ENCODE data around the gene CLTB.
"Not testable (repeated sequence)": the region's sequence is repeated elsewhere in the genome, so short reads cannot be mapped to it uniquely, and the experiment has no call there.

Gene CLTB, protein sequence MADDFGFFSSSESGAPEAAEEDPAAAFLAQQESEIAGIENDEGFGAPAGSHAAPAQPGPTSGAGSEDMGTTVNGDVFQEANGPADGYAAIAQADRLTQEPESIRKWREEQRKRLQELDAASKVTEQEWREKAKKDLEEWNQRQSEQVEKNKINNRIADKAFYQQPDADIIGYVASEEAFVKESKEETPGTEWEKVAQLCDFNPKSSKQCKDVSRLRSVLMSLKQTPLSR

DNA sequence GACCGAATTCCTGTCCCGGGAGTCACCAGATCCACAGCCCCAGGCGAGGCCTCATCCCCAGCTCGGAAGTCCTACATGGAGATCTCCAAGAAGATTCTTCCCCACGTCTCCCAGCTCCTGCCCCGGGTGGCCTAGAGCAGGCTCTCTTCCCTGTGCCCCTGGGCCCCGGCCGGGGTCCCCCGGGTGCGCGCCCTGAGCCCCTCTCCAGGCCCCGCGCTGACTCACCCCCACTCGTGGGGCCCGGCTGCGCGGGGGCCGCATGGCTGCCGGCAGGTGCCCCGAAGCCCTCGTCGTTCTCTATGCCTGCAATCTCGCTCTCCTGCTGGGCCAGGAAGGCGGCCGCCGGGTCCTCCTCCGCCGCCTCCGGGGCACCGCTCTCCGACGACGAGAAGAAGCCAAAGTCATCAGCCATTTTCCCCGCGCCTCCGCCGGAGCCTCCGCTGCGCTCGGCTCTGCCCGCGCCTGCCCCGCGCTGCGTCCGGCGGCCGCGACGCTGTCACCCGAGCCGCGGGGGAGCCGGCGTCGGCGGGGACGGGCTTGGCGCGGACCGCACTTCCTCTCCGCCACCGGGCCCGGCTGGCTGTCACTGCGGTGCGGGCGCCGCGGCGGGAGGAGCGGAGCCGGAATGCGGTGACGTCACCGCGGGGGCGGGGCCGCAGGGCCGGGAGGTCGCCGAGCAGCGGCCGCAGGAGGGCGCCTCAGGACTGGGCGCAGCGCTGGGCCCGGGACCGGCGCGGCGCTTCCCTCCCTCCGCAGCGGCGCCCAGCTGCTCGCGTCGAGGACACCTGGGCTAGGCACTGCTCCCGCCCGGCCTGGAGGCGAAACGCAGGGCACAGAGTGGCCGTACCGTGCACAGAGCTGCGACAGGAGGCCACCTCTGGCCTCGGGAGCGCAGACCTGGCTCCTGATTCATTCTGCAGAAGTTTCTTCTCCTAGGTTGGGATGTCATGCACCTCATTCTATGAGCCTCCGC lies at the start of gene CLTB:
Gene CLTB, minus strand, starts transcription at position 588 of the 973 bp plus-strand sequence. Its CDS starts 176 bp downstream, at position 412.
- in situ Hi-C loops (cut with MboI; ENCODE audit: low sequenced_read_pairs), result no loop called here

DNA sequence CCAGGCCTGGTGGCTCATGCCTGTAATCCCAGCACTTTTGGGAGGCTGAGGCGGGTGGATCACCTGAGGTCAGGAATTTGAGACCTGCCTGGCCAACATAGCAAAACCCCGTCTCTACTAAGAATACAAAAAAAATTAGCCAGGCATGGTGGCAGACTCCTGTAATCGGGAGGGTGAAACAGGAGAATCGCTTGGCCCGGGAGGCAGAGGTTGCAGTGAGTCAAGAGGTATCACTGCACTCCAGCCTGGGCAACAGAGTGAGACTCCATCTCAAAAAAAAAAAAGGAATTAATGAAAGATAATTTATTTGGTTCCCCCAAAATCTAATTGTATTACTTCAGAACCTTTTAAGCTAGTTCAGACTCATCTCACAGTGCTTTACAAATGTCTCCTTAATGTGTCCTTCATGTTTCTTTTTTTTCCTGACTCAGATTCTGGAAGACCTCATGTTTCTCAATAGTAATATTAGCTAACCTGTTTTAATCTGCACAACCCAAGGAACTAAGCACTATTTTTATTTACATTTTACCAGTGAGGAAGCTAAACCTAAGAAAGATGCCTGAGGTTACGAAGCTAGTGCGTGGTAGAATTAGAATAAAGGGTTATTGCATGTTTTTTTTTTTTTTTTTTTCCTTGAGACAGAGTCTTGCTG lies 46.9 kb upstream of the CLTB start:
- in situ Hi-C loops (cut with MboI; ENCODE audit: low sequenced_read_pairs), result no loop called here

DNA sequence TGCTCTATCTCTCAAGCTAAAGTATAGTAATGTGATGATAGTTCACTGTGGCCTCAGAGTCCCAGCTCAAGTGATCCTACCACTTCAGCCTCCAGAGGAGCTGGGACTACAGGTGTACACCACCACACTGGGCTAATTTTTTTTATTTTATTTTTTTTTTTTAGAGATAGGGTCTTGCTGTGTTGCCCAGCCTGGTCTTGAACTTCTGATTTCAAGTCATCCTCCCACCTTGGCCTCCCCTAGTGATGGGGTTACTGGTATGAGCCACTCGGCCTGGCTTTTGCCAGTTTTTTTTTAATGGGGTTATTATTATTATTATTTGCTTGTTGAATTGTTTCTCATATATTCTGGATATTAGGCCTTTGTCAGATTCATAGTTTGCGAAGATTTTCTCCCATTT lies 45.0 kb upstream of the CLTB start:
- in situ Hi-C loops (cut with MboI; ENCODE audit: low sequenced_read_pairs), result no loop called here

DNA sequence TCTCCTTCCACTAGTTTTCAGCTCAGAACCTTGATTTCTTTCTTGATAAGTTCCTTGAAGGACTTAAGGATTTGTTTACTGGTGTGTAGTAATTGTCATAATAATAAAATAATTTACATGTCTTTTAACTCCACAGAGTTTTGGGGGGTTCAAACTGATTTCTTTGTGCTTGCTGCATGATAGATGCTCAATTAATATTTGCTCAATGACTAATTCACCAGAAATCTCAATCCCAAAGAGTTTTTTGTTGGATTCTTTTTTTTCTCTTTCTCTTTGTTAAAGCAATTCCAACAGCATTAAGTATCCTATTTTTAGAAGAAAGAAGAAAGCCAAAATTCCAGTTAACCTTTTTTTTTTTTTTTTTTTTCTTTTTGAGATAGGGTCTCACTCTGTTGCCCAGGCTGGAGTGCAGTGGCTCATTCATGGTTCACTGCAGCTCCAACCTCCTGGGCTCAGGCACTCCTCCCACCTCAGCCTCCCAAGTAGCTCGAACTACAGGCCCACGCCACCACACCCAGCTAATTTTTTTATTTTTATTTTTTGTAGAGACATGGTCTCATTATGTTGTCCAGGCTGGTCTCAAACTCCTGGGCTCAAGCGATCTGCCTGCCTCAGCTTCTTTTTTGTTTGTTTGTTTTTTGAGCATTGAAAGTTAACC lies 42.7 kb upstream of the CLTB start:
- in situ Hi-C loops (cut with MboI; ENCODE audit: low sequenced_read_pairs), result no loop called here

DNA sequence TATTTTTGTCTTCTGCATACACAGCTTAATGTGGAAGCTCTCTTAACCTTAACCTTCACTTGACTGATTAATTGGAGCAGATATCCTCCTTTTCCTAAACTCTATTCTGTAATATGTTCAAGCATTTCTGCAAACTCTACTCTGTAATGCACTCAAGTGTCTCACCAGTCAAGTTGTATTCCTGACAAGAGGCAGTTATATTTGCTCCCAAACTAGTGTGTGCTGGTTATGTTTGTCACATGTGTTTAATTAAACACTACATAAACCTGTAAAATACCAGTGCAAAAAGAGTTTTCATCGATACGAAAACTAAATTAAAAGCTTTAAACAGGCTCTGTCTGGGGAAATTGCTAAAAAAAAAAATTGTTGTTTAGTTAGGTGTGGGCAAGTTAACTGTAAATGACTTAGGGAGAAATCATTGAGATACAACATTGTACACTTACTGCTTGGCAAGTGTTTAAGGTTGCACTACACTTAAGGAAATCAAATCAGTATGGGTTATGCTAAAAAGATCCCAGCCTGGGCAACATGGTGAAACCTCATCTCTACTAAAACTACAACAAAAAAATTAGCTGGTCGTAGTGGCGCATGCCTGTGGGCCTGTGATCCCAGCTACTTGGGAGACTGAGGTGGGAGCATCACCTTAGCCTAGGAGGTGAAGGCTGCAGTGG lies 38.5 kb upstream of the CLTB start:
- in situ Hi-C loops (cut with MboI; ENCODE audit: low sequenced_read_pairs), result no loop called here

DNA sequence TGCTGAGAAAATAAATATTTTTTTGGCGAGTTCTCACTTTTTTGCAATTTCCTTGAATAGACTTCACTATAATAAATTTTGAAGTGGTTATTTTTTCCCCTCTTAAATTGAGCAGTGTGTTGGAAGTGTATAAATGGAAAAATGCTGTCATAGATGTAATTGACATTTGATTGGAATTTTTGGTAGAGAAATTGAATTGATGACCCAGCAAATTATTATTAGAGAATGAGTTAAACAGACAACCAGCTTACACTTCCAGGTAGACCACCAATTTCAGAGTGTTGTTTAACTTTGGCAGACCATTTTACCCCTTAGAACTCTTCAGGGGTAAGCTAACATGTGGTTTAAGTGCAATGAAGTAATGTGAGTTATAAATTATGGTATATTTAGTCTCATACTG lies 33.7 kb upstream of the CLTB start:
- in situ Hi-C loops (cut with MboI; ENCODE audit: low sequenced_read_pairs), result no loop called here

DNA sequence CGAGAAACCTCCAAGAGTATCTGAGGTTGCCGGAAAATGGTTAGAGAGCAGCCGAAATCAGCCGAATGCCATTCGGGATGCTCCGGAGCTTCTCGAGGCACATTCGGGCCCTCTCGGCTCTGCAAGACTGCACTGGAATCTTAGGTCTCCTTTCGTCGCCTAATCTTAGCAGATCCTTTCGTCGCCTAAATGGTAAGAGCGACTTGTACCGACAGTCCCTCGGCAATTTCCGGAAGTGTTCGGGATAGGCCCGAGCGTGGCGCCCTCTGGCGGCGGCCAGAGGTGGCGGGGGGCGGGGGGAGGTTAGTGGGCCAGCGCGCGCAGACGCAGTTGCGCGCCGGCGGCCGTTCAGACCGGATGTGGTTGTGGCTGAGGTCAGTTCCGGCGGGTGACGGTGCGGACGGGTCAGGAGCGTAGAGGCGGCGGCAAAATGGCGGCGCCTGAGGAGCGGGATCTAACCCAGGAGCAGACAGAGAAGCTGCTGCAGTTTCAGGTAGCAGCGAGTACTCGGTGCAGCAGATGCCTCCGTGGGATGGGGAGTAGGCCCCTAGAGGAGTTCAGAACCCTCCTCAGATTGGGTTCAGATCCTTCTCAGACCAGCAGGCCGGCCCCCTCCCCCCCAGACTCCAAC lies 31.8 kb upstream of the CLTB start, which contains the start of gene FAF2:
Gene FAF2, plus strand, starts transcription at position 408 of the 631 bp plus-strand sequence. Its CDS starts 23 bp downstream, at position 431.
- in situ Hi-C loops (cut with MboI; ENCODE audit: low sequenced_read_pairs), result no loop called here

DNA sequence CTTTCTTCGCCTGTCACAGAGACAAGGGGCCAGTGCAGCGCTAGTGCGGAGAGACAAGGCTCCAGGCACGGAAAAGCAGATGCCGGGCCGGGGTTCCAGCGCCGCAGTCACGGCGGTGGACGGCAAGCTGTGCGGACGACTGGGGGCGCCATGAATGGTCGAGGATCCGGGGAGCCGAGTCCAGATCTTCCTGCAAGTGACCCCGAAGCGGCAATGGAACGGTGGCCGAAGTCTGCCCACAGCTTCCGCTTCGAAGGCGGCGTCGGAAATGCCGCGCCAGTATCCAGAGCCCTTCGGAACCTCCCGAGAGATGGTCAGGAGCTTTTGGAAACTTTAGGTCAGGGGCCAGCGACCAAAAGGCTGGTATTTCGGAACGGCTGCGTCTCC lies 31.2 kb upstream of the CLTB start:
- in situ Hi-C loops (cut with MboI; ENCODE audit: low sequenced_read_pairs), result no loop called here

DNA sequence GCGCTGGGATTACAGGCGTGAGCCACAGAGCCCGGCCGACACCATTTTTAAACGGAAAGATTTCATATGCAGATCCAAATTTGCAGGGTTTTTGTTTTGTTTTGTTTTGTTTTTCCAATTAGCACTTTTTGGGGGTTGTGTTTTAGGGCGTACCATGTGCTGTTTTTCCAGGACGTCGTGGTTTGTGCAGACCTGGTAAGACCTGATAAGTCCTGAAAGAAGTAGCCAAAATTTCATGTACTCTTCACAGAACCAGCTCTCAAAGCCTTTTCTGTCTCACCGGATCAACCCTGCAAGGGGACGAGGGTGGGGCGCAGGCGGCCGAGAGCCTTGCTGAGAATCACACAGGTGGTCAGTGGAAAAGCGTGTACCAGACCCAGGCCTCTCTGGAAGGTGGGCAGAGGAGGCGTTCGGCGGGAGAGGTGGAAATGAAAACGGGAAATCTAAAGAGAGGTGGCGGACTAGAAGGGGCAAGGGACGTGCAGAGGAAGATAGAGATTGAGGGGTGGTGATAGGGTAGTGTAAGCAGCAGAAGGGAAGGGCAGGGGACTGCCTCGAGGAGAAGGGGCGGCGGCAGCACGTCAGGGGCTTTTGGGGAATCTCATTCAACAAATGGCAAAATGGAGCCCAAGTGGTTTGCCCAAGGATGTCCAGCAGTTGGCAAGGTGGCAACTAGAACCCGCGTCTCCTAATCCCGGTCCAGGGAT lies 30.7 kb upstream of the CLTB start:
- in situ Hi-C loops (cut with MboI; ENCODE audit: low sequenced_read_pairs), result no loop called here

DNA sequence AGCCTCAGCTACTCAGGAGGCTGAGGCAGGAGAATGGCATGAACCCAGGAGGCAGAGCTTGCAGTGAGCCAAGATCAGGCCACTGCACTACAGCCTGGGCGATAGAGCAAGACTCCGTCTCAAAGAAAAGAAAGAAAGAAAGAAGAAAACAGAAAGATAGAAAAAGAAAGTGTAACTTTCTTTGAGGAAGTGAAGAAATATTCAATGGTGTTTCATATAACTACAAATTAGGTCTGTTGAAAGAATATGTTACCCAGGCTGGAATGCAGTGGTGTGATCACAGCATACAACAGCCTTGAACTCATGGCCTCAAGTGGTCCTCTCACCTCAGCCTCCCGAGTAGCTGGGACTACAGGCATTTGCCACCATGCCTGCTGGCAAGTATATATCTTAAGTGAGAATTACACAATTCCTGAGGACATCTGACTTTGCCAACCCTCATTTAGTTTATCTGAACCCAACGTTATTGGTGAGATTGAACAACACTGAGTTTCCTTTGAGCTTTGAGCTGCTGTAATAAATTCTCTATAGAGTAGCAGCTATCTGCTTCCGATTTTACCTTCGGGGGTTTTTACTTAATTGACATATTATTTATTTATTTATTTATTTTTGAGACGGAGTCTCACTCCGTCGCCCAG lies 29.8 kb upstream of the CLTB start:
- in situ Hi-C loops (cut with MboI; ENCODE audit: low sequenced_read_pairs), result no loop called here

DNA sequence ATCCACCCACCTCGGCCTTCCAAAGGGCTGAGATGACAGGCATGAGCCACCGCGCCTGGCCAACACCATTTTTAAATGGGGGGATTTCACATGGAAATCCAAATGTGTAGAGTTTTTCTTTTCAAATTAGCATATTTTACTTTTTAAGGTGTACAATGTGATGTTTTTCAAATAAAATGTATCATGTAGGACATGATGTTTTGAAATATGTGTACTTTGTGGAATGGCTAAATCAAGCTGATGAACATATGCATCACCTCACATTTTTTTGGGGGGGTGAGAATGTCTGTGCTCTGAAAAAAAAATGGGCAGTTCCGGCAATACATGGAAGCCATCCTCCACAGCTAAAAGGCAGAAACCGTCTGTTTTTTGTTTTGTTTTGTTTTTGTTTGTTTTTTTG lies 28.4 kb upstream of the CLTB start:
- in situ Hi-C loops (cut with MboI; ENCODE audit: low sequenced_read_pairs), result no loop called here

DNA sequence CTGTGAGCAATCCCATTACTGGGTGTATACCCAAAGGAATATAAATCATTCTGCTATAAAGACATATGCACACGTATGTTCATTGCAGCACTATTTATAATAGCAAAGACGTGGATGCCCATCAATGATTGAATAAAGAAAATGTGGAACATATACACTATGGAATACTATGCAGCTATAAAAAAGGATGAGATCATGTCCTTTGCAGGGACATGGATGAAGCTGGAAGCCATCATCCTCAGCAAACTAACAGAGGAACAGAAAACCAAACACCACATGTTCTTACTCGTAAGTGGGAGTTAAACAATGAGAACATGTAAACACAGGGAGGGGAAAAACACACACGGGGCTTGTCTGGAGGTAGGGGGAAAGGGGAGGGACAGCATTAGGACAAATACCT lies 26.6 kb upstream of the CLTB start:
- in situ Hi-C loops (cut with MboI; ENCODE audit: low sequenced_read_pairs), result not testable (repeated sequence)

DNA sequence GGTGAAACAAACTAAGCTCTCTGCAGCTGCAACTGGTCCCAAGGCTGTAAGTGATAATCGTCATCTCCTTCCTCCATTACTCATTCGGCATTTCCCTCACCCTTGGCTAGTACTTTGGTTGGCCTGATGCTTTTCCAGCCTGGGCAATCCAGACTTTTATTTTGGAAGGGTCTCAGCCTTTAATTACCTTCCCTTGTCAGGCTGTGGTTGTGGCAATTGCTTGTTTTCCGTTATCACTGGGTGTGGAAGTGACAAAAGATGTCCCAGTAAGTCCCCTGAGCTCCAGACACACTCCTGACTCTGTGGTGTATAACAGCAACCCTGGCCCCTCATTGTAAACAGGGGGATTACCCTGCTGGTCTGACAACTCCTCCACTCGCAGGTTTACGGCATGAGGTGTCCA lies 25.6 kb upstream of the CLTB start:
- in situ Hi-C loops (cut with MboI; ENCODE audit: low sequenced_read_pairs), result no loop called here

DNA sequence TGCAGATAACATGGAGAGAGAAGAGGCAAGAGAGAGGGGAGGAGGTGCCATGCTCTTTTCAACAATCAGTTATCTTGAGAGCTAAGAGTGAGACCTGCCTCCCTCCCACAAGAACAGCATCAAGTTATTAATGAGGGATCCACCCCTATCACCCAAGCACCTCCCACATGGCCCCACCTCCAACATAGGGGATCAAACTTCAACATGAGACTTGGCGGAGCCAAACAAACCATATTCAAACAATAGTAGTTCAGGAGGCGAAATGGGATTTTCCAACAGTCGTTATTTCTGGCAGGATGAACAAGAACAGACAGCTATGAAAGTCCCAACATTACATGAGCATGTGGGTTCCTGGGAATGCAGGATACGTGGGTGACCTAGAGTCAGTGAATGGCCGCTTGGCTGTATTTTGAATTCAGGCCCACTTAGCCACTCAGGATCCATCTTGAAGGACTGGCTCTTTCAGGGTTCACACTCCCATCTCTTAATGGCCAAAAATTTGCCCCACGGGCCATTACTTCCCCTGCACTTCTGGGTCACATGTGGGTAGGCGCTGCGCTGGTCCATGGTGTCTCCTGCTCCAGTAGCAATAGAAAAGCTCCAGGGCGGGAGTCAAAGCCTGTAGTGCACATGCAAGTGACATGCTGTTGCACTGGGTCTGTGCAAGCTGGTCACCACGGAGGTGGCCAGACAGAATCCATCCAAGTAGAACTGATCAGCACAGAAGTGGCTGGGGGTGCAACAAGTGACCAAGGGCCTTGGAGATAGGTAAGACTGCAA lies 24.8 kb upstream of the CLTB start:
- in situ Hi-C loops (cut with MboI; ENCODE audit: low sequenced_read_pairs), result no loop called here

DNA sequence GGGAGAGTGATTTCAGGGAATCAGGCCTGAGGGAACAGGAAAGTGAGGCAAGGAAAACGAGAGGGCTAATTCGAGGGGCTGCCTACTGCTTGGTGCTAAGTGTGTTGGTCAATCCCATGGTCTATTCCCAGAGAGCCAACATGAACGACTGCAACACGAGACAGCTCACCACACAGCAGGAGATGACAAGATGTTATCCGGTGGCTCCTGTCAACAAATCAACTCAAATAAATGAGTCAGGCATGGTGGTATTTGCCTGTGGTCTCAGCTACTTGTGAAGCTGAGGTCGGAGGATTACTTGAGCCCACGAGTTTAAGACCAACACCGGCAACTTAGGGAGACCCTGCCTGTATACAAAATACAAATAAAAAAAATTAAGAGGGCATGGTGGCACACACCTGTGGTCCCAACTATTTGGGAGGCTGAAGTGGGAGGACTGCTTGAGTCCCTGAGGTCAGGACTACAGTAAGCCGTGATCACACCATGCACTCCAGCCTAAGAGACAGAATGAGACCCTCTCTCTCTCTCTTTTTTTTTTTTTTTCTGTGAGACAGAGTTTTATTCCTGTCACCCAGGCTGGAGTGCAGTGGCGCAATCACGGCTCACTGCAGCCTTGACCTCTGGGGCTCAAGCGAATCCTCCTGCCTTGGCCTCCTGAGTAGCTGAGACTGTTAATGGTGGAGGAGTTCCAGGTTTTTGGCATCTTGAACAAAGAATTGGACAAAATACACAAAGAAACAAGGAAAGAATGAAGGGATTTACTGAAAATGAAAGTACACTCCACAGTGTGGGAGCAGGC lies 22.8 kb upstream of the CLTB start:
- in situ Hi-C loops (cut with MboI; ENCODE audit: low sequenced_read_pairs), result no loop called here

DNA sequence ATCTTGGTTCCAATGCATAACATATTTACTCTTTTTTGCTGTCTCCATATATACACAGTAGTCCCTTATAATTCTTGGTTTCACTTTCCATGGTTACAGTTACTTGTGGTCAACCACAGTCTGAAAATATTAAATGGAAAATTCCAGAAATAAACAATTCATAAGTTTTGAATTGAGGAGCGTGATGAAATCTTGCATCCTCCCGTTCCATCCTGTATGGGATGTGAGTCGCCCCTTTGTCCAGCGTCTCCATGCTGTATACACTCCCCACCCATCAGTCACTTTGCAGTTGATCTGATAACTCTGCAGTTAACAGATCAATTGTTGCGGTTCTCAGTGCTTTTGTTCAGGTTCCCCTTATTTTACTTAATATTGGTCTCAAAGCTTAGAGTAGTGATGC lies 20.3 kb upstream of the CLTB start:
- in situ Hi-C loops (cut with MboI; ENCODE audit: low sequenced_read_pairs), result no loop called here

DNA sequence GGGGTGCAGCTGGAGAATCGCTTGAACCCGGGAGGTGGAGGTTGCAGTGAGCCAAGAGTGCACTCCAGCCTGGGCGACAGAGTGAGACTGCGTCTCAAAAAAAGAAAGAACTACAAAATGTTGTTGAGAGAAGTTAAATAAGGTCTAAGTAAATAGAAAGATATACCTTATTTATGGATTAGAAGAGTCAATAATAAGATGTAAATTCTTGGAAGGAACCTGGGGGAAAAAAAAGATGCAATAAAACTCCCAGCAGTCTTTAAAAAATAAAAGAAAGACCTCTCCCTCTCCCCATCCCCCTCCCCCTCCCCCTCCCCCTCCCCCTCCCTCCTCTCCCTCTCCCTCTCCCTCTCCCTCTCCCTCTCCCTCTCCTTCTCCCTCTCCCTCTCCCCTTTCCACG lies 16.4 kb upstream of the CLTB start:
- in situ Hi-C loops (cut with MboI; ENCODE audit: low sequenced_read_pairs), result no loop called here
